OCI-LY1 (cell line): ENCODE results near the gene MRPL54.

Experiments used
- H2AFZ ChIP-seq: fragments of 200-600 bp; sonication (generic), shearing (Covaris generic); 2 replicates; pipeline ENCODE4 v1.6.0; 2014; ENCODE audit warnings: antibody characterized with exemption, mild to moderate bottlenecking, low read length
- H3F3A ChIP-seq: fragments of 200-600 bp; sonication (generic), shearing (Covaris generic); 2 replicates; pipeline ENCODE4 v1.6.0; 2014; ENCODE audit warnings: mild to moderate bottlenecking, antibody characterized with exemption, low read length, moderate library complexity; ENCODE audit not compliant: insufficient read depth
- H3K27ac ChIP-seq: fragments of 200-600 bp; sonication (generic); 2 replicates; pipeline ENCODE4 v1.5.1; 2014; ENCODE audit warnings: low read length, mixed run types, mild to moderate bottlenecking, low read depth; ENCODE audit not compliant: poor library complexity, severe bottlenecking
- H3K27me3 ChIP-seq: fragments of 200-600 bp; sonication (generic); 2 replicates; pipeline ENCODE4 v1.6.0; 2014; ENCODE audit warnings: antibody characterized with exemption, mild to moderate bottlenecking, low read length, moderate library complexity; ENCODE audit not compliant: insufficient read depth
- H3K36me3 ChIP-seq: fragments of 200-600 bp; sonication (generic); 2 replicates; pipeline ENCODE4 v1.6.1; 2014; ENCODE audit warnings: mild to moderate bottlenecking, antibody characterized with exemption, low read length, moderate library complexity, mixed read lengths; ENCODE audit not compliant: insufficient read depth
- H3K4me1 ChIP-seq: fragments of 200-600 bp; sonication (generic); 2 replicates; pipeline ENCODE4 v1.5.1; 2014; ENCODE audit warnings: mild to moderate bottlenecking, low read length, moderate library complexity; ENCODE audit not compliant: insufficient read depth, severe bottlenecking
- H3K4me2 ChIP-seq: fragments of 200-600 bp; sonication (generic), shearing (Covaris generic); 2 replicates; pipeline ENCODE4 v1.6.1; 2014; ENCODE audit warnings: low read length
- H3K4me3 ChIP-seq: fragments of 200-600 bp; sonication (generic); 2 replicates; pipeline ENCODE4 v1.5.1; 2014; ENCODE audit warnings: low read length, low read depth, mild to moderate bottlenecking, mixed read lengths; ENCODE audit not compliant: poor library complexity, severe bottlenecking
- H3K79me2 ChIP-seq: fragments of 200-600 bp; shearing (Covaris generic); 2 replicates; pipeline ENCODE4 v1.6.1; 2016; ENCODE audit warnings: mixed run types, low read length, mixed read lengths; ENCODE audit not compliant: insufficient read depth
- H3K9ac ChIP-seq: fragments of 200-600 bp; sonication (generic), shearing (Covaris generic); 2 replicates; pipeline ENCODE4 v1.6.1; 2014; ENCODE audit warnings: mild to moderate bottlenecking, low read length, mixed read lengths
- H3K9me2 ChIP-seq: fragments of 200-600 bp; sonication (generic), shearing (Covaris generic); 2 replicates; pipeline ENCODE4 v1.6.1; 2014; ENCODE audit warnings: low read depth, mild to moderate bottlenecking, low read length, mixed read lengths
- H3K9me3 ChIP-seq: fragments of 200-600 bp; shearing (Covaris generic); 2 replicates; pipeline ENCODE4 v1.6.1; 2014; ENCODE audit warnings: low read length, mixed read lengths
- H4K20me1 ChIP-seq: fragments of 200-600 bp; sonication (generic), shearing (Covaris generic); 2 replicates; pipeline ENCODE4 v1.6.0; 2016; ENCODE audit warnings: mild to moderate bottlenecking, low read length; ENCODE audit not compliant: insufficient read depth
- CTCF ChIP-seq: fragments of 200-600 bp; sonication (generic), shearing (Covaris generic); IDR thresholded peaks from 2 replicates; pipeline ENCODE4 v1.5.1; 2017; ENCODE audit warnings: mild to moderate bottlenecking, antibody characterized with exemption, low read length, moderate library complexity, mixed read lengths
- EZH2 ChIP-seq: fragments of 200-600 bp; sonication (generic), shearing (Covaris generic); IDR thresholded peaks from 2 replicates; pipeline ENCODE4 v1.8.0; 2017; ENCODE audit warnings: borderline replicate concordance, mixed run types, mild to moderate bottlenecking, antibody characterized with exemption, low read length, moderate library complexity, mixed read lengths

Gene MRPL54

GRCh38 chr19:3720349-3720917 lies 42.0 kb upstream of the MRPL54 start:
- peaks cover 3% of the 10 kb centered on the region for H3K4me1 ChIP-seq
- no peaks in the 10 kb centered on the region for H3K9me2 ChIP-seq
- TF ChIP-seq EZH2 (no peak), CTCF (no peak)
- H3K9ac ChIP-seq: no peak overlapping the region
- no peaks in the 10 kb centered on the region; the same call in 1 of the 2 replicates for H3K27me3 ChIP-seq
- H3K27ac ChIP-seq: no peak overlapping the region
- no peak overlapping the region for H2AFZ ChIP-seq
- H3K4me3 ChIP-seq: no peak overlapping the region
- H3K36me3 ChIP-seq: no peaks in the 10 kb centered on the region
- H3F3A ChIP-seq: no peaks in the 10 kb centered on the region
- H3K4me2 ChIP-seq: no peak overlapping the region
- no peaks in the 10 kb centered on the region for H4K20me1 ChIP-seq
- H3K79me2 ChIP-seq: no peaks in the 10 kb centered on the region
- no peaks in the 10 kb centered on the region for H3K9me3 ChIP-seq

- H3K27me3 ChIP-seq: peaks cover 4% of the 10 kb centered on the region; the same call in 1 of the 2 replicates
- H3K4me2 ChIP-seq: no peak overlapping the region
- no peak overlapping the region for H2AFZ ChIP-seq
- peaks cover 3% of the 10 kb centered on the region for H3K4me1 ChIP-seq
- no peak for TF ChIP-seq CTCF
- TF ChIP-seq EZH2: no peak
- H4K20me1 ChIP-seq: no peaks in the 10 kb centered on the region
- no peaks in the 10 kb centered on the region for H3K9me3 ChIP-seq
- H3F3A ChIP-seq: no peaks in the 10 kb centered on the region
- H3K27ac ChIP-seq: no peak overlapping the region
- H3K36me3 ChIP-seq: no peaks in the 10 kb centered on the region
- no peak overlapping the region for H3K9ac ChIP-seq
- H3K9me2 ChIP-seq: no peaks in the 10 kb centered on the region
- H3K79me2 ChIP-seq: no peaks in the 10 kb centered on the region
- no peak overlapping the region for H3K4me3 ChIP-seq
Observed at GRCh38 chr19:3721131-3721886, 41.2 kb upstream of the MRPL54 start.

GRCh38 chr19:3721887-3722442 lies 40.5 kb upstream of the MRPL54 start:
- Histone ChIP-seq H4K20me1 (no peaks in the 10 kb centered on the region), H3F3A (no peaks in the 10 kb centered on the region), H3K79me2 (no peaks in the 10 kb centered on the region), H3K4me1 (peaks cover 3% of the 10 kb centered on the region), H3K9me3 (no peaks in the 10 kb centered on the region), H3K9me2 (no peaks in the 10 kb centered on the region), H2AFZ (no peak overlapping the region), H3K4me3 (no peak overlapping the region), H3K9ac (no peak overlapping the region), H3K27me3 (peaks cover 4% of the 10 kb centered on the region; the same call in 1 of the 2 replicates), H3K4me2 (no peak overlapping the region), H3K36me3 (no peaks in the 10 kb centered on the region), H3K27ac (no peak overlapping the region)
- TF ChIP-seq CTCF: no peak
- no peak for TF ChIP-seq EZH2
